Endothelial cell of umbilical vein (primary cell): ENCODE measurements around the gene CDK2. TPM values are rescaled to one million over a fixed set of nuclear protein-coding genes. Genes with fewer than 3 reads are reported as not detected.

Experiments used
- BruUV-seq: library from RNA; stranded (reverse); fragments of 400-500 nt; replicated peaks from 2 replicates; lab custom pipeline; 2021; lab: Mats Ljungman, UMichigan
- CTCF ChIA-PET: fragments of 300-600, 350-600 bp; sonication (Branson Sonifier 250); formaldehyde crosslinking; loops from one replicate; lab custom pipeline; 2021; ENCODE audit warnings: antibody characterized with exemption, inconsistent platforms; lab: Charles Lee
- POLR2A ChIA-PET: fragments of 300-600, 350-600 bp; sonication (Branson Sonifier 250); formaldehyde crosslinking; loops from one replicate; lab custom pipeline; 2021; ENCODE audit warnings: antibody characterized with exemption, inconsistent platforms; lab: Charles Lee
- DNase-seq: peaks from one replicate; pipeline ENCODE4 v3.0.0-alpha.2; 2011; ENCODE audit warnings: low read depth, low spot score
- FAIRE-seq: peaks from 2 replicates; lab custom pipeline; 2011; peaks lifted over from hg19 to GRCh38; lab: Jason Lieb, UNC
- H2AFZ ChIP-seq: 2 replicates; pipeline ENCODE4 v1.6.0; 2012; ENCODE audit warnings: low read depth, low read length, control low read depth, inconsistent platforms
- H3K27ac ChIP-seq: 2 replicates; pipeline ENCODE4 v1.5.1; 2011; ENCODE audit warnings: low read depth, mild to moderate bottlenecking, control low read depth, low read length, moderate library complexity; ENCODE audit not compliant: insufficient read depth
- H3K27me3 ChIP-seq, 2 experiments: 2 replicates each; pipeline versions ENCODE4 v1.6.0 to v1.6.1; 2011; ENCODE audit warnings: low read length in 2 of 2, mixed read lengths in 1 of 2; ENCODE audit not compliant: control insufficient read depth in 2 of 2, insufficient read depth in 2 of 2
- H3K36me3 ChIP-seq, 2 experiments: 2 replicates in 1 of 2; 3 replicates in 1 of 2; pipeline ENCODE4 v1.5.1; 2011; ENCODE audit warnings: low read length in 2 of 2, mild to moderate bottlenecking in 1 of 2, moderate library complexity in 1 of 2; ENCODE audit not compliant: control insufficient read depth in 2 of 2, insufficient read depth in 2 of 2; ENCODE audit errors: extremely low read depth in 1 of 2
- H3K4me1 ChIP-seq: 3 replicates; pipeline ENCODE4 v1.5.1; 2011; ENCODE audit warnings: mild to moderate bottlenecking, low read length; ENCODE audit not compliant: control insufficient read depth, insufficient read depth; ENCODE audit errors: extremely low read depth
- H3K4me2 ChIP-seq: 2 replicates; pipeline ENCODE4 v1.6.1; 2011; ENCODE audit warnings: low read length, control low read depth, mixed read lengths; ENCODE audit not compliant: insufficient read depth
- H3K4me3 ChIP-seq, 3 experiments: fragments of 200-600 bp in 1 of 3; sonication (generic), shearing (Covaris generic) in 1 of 3; replicated peaks in 1 of 3; 2 replicates each; pipeline ENCODE4 v1.5.1; 2011 to 2016; ENCODE audit warnings: control low read depth in 3 of 3, low read length in 3 of 3, mild to moderate bottlenecking in 2 of 3, inconsistent platforms in 1 of 3, low read depth in 1 of 3, moderate library complexity in 1 of 3; ENCODE audit not compliant: insufficient read depth in 1 of 3
- H3K79me2 ChIP-seq: 2 replicates; pipeline ENCODE4 v1.6.0; 2012; ENCODE audit warnings: low read length, inconsistent platforms; ENCODE audit not compliant: control insufficient read depth, insufficient read depth
- H3K9ac ChIP-seq: replicated peaks from 2 replicates; pipeline ENCODE3; 2011; ENCODE audit warnings: low read length, control low read depth; ENCODE audit not compliant: insufficient read depth; ENCODE audit errors: extremely low read depth
- H3K9me1 ChIP-seq: replicated peaks from 3 replicates; pipeline ENCODE4 v1.6.0; 2011; ENCODE audit warnings: mild to moderate bottlenecking, low read length; ENCODE audit not compliant: control insufficient read depth, insufficient read depth; ENCODE audit errors: extremely low read depth
- H3K9me3 ChIP-seq: replicated peaks from 2 replicates; pipeline ENCODE4 v1.5.1; 2012; ENCODE audit warnings: low read length, inconsistent platforms; ENCODE audit not compliant: control insufficient read depth, insufficient read depth
- H4K20me1 ChIP-seq: replicated peaks from 2 replicates; pipeline ENCODE3; 2011; ENCODE audit warnings: mild to moderate bottlenecking, low read length; ENCODE audit not compliant: control insufficient read depth, insufficient read depth; ENCODE audit errors: extremely low read depth
- CTCF ChIP-seq, 2 donors: IDR thresholded peaks; 1 replicate in 1 of 2; 2 replicates in 1 of 2; pipeline ENCODE4 v1.5.1; 2011; ENCODE audit warnings: low read length in 2 of 2, mild to moderate bottlenecking in 2 of 2, moderate library complexity in 2 of 2, control low read depth in 1 of 2, inconsistent platforms in 1 of 2, low read depth in 1 of 2; ENCODE audit not compliant: insufficient read depth in 1 of 2; ENCODE audit errors: extremely low read depth in 1 of 2
- EZH2 ChIP-seq: IDR thresholded peaks from 2 replicates; pipeline ENCODE4 v1.6.1; 2012; ENCODE audit warnings: borderline replicate concordance, low read depth, mild to moderate bottlenecking, moderate library complexity, low read length, inconsistent platforms; ENCODE audit not compliant: severe bottlenecking
- FOS ChIP-seq: IDR thresholded peaks from 2 replicates; pipeline ENCODE4 v1.6.1; 2011; ENCODE audit warnings: mild to moderate bottlenecking, low read length, moderate library complexity, borderline replicate concordance; ENCODE audit not compliant: insufficient read depth
- GATA2 ChIP-seq: IDR thresholded peaks from 2 replicates; pipeline ENCODE4 v1.7.0; 2011; ENCODE audit warnings: low read depth, mild to moderate bottlenecking, moderate library complexity, mixed read lengths, low read length; ENCODE audit not compliant: insufficient read length, insufficient read depth
- JUN ChIP-seq: IDR thresholded peaks from 2 replicates; pipeline ENCODE4 v1.6.1; 2011; ENCODE audit warnings: borderline replicate concordance, low read depth; ENCODE audit not compliant: insufficient read length, insufficient read depth
- MYC ChIP-seq: IDR thresholded peaks from one replicate; pipeline ENCODE4 v1.6.1; 2011; ENCODE audit warnings: mild to moderate bottlenecking, low read depth, low read length
- POLR2A ChIP-seq: IDR thresholded peaks from 2 replicates; pipeline ENCODE4 v1.6.1; 2012; ENCODE audit warnings: low read depth, mild to moderate bottlenecking, control low read depth, low read length
- POLR2AphosphoS5 ChIP-seq: IDR thresholded peaks from 2 replicates; pipeline ENCODE4 v1.6.1; 2012; ENCODE audit warnings: low read depth, mild to moderate bottlenecking, control low read depth, low read length, moderate library complexity; ENCODE audit not compliant: insufficient read depth
- dilution Hi-C: fragments of 300-500 bp; cut with MboI; formaldehyde crosslinking; loops from one replicate; pipeline ENCODE4 v1.15.0; 2019; ENCODE audit warnings: low sequenced_read_pairs; ENCODE audit not compliant: extremely low pct_ligation_motif_present
- intact Hi-C: fragments of 100-400 bp; cut with micrococcal nuclease; formaldehyde crosslinking; loops from one replicate; pipeline ENCODE4 v1.10.0; 2022
- polyA plus RNA-seq, 4 experiments: library from polyadenylated mRNA; depleted of rRNA in 3 of 4; stranded (reverse) in 3 of 4; unstranded in 1 of 4; fragments of >200 nt; gene quantifications; 2 replicates each; pipeline versions ENCODE4 v1.2.1 to v1.2.3, GENCODE V29; 2011 to 2012; ENCODE audit warnings: missing spikeins in 1 of 4
- total RNA-seq: library from RNA; stranded (reverse); gene quantifications from 2 replicates; pipeline ENCODE4 v1.2.3, GENCODE V29; 2021
- TF ChIP-seq, protein P1 (sequence below): IDR thresholded peaks from 2 replicates; pipeline ENCODE4 v1.6.1; 2011; ENCODE audit not compliant: insufficient read depth, insufficient read length

CDK2 gene
- total and polyA plus RNA-seq, 2 donors (not counting 3 experiments of a cell fraction or from before 2014, with no cell fraction given): 46.7 to 69.8 TPM

DNA sequence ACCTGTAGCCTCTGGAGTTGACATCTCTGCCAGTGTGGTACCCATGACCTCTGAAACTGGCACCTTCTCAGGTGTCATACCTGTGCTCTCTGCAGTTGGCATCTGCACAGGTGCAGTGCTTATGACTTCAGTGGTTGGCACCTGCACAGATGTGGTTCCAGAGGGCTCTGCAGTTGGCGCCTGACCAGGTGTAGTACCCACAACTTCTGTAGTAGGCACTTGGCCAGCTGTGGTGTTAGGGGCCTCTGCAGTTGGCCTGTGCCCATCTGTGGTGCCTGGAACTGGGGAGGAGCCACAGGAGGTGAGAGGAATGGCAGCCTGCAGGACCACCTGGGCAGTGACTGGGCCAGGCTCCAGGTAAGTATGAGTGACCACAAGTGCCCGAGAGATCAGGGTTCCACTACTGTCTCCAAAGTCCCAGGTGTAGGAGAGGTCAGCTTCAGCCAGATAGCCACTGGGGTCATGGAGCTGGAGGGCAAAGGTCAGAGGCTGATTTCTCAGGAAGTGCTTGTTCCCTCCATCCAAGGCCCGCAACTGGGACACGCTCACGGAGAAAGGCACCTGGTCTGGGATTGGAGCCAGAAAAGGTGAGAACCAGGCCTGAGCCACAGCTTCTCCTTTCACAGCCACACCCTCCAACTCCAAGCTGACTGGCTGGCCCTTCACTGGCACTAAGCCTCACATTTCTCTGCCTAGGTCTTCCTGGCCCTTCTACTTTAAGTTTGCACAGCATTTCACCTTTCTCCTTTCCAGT lies 9.3 kb upstream of the CDK2 start:
- no peaks in the 10 kb centered on the region for H3K79me2 ChIP-seq
- no peak overlapping the region for H3K4me3 ChIP-seq
- no peak overlapping the region for H3K4me2 ChIP-seq
- no peak overlapping the region for H3K27ac ChIP-seq
- CTCF ChIA-PET: interaction anchor here (1.4 to 3.3 kb wide), 3 partner anchors 16 to 72 kb away, joined by 5 to 11 read pairs (median 6); partner anchors contain the start of gene RAB5B
- no peaks in the 10 kb centered on the region for H3K4me1 ChIP-seq
- H3K9me1 ChIP-seq: no peaks in the 10 kb centered on the region
- H2AFZ ChIP-seq: no peak overlapping the region
- dilution Hi-C loops (no loop called here), intact Hi-C loops (no loop called here)
- peaks cover 0 to 10% of the 10 kb centered on the region in 2 experiments for H3K36me3 ChIP-seq
- H4K20me1 ChIP-seq: no peaks in the 10 kb centered on the region
- no peak for DNase-seq
- no peaks in the 10 kb centered on the region for H3K9me3 ChIP-seq
- TF ChIP-seq JUN (no peak), POLR2A (no peak), MYC (no peak), CTCF (IDR thresholded peaks at IDR 0.05; ENCODE audit: extremely low read depth in 1 of 2, insufficient read depth in 1 of 2, low read depth in 1 of 2, low read length in 2 of 2) (no peak), POLR2AphosphoS5 (no peak), FOS (no peak), GATA2 (no peak), EZH2 (no peak)
- TF ChIP-seq, protein P1, sequence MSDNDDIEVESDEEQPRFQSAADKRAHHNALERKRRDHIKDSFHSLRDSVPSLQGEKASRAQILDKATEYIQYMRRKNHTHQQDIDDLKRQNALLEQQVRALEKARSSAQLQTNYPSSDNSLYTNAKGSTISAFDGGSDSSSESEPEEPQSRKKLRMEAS: no peak
- H3K9ac ChIP-seq: no peak overlapping the region
- no TSS peak for BruUV-seq
- H3K27me3 ChIP-seq: no peaks in the 10 kb centered on the region
- POLR2A ChIA-PET: interaction anchor here (0.5 to 1.4 kb wide), 2 partner anchors 16 to 761 kb away, joined by 3 read pairs; partner anchors contain the start of gene RAB5B
- no peak for FAIRE-seq
